ENCODE results near the gene SLC25A41. TPM values are rescaled to one million over a fixed set of nuclear protein-coding genes. Genes with fewer than 3 reads are reported as not detected.

Gene SLC25A41
- total and polyA plus RNA-seq, 2 of the 13 experiments (the other 11 are each of a cell fraction or from before 2014, with no cell fraction given), result 0.33 to 0.95 TPM

GRCh38 chr19:6402837-6403608, 30.5 kb downstream of the SLC25A41 start (continued):
- TF ChIP-seq KLF12 (CRISPR knock-in tag; IDR thresholded peaks at IDR 0.05; ENCODE audit: borderline replicate concordance), result peak; percentile 53; the same call in 1 of the 2 replicates
- TF ChIP-seq RBFOX2 (IDR thresholded peaks at IDR 0.05; ENCODE audit: low read depth, low read length), result no peak
- TF ChIP-seq EP300 (IDR thresholded peaks at IDR 0.05; ENCODE audit: low read depth in 2 of 2, low read length in 2 of 2), result peak in 1 of 2 experiments; percentile 51; a peak in 1 of 4 replicates
- no peak for TF ChIP-seq EP300 (CRISPR knock-in tag; IDR thresholded peaks at IDR 0.05; ENCODE audit: borderline replicate concordance)
- TF ChIP-seq ZNF18 (CRISPR knock-in tag; IDR thresholded peaks at IDR 0.05; ENCODE audit: insufficient replicate concordance), result no peak
- TF ChIP-seq ZMAT3 (CRISPR knock-in tag; conservative IDR thresholded peaks at IDR 0.05), result no peak
- TF ChIP-seq BCL6 (CRISPR knock-in tag; IDR thresholded peaks at IDR 0.05), result peak; percentile 72
- no peak; the same call in 1 of the 2 replicates for TF ChIP-seq ZNF205 (CRISPR knock-in tag; IDR thresholded peaks at IDR 0.05)
- TF ChIP-seq ZFY (CRISPR knock-in tag; IDR thresholded peaks at IDR 0.05), result 0 out of 2 replicates have a peak, but pooled peaks have one; percentile 12
- no peak for TF ChIP-seq ZNF318 (CRISPR knock-in tag; IDR thresholded peaks at IDR 0.05)
- TF ChIP-seq ZNF674 (CRISPR knock-in tag; IDR thresholded peaks at IDR 0.05; ENCODE audit: low read depth), result no peak
- no peak for TF ChIP-seq NFYB (CRISPR knock-in tag; IDR thresholded peaks at IDR 0.05)
- no peak for TF ChIP-seq ZNF598 (CRISPR knock-in tag; IDR thresholded peaks at IDR 0.05; ENCODE audit: borderline replicate concordance)
- no peak for TF ChIP-seq YEATS2 (CRISPR knock-in tag; IDR thresholded peaks at IDR 0.05; ENCODE audit: borderline replicate concordance)
- TF ChIP-seq ZNF326 (CRISPR knock-in tag; IDR thresholded peaks at IDR 0.05; ENCODE audit: borderline replicate concordance), result no peak
- TF ChIP-seq ZNF557 (CRISPR knock-in tag; IDR thresholded peaks at IDR 0.05), result no peak
- peak; percentile 19; the same call in 1 of the 2 replicates for TF ChIP-seq DPF2 (CRISPR knock-in tag; IDR thresholded peaks at IDR 0.05; ENCODE audit: borderline replicate concordance, low read depth)
- TF ChIP-seq ZKSCAN5 (CRISPR knock-in tag; IDR thresholded peaks at IDR 0.05), result no peak
- TF ChIP-seq MAFK (conservative IDR thresholded peaks at IDR 0.05 in 1 of 2, IDR thresholded peaks at IDR 0.05 in 1 of 2; ENCODE audit: low read length in 2 of 2), result no peak
- no peak for TF ChIP-seq SRSF4 (IDR thresholded peaks at IDR 0.05; ENCODE audit: low read depth, low read length, poor library complexity, severe bottlenecking)

All from HepG2 (cell line).